WTC11 (cell line): ENCODE data around the gene STARD5.

Source experiments
- ESRRA ChIP-seq: sonication (generic); formaldehyde crosslinking; IDR thresholded peaks from 2 replicates; pipeline ENCODE4 v1.8.1; 2022; ENCODE audit warnings: mild to moderate bottlenecking, missing genetic modification reagents, borderline replicate concordance
- TF ChIP-seq, protein P1 (sequence below): fragments of 200-600 bp; IDR thresholded peaks from 2 replicates; pipeline ENCODE4 v1.8.0; 2022; ENCODE audit warnings: antibody characterized with exemption
- TF ChIP-seq, protein P2 (sequence below): sonication (generic); formaldehyde crosslinking; IDR thresholded peaks from 2 replicates; pipeline ENCODE4 v1.8.1; 2023; ENCODE audit warnings: mild to moderate bottlenecking, missing genetic modification reagents
- TF ChIP-seq, protein P3 (sequence below): sonication (generic); formaldehyde crosslinking; IDR thresholded peaks from 2 replicates; pipeline ENCODE4 v1.8.0; 2022; ENCODE audit warnings: missing genetic modification reagents

DNA sequence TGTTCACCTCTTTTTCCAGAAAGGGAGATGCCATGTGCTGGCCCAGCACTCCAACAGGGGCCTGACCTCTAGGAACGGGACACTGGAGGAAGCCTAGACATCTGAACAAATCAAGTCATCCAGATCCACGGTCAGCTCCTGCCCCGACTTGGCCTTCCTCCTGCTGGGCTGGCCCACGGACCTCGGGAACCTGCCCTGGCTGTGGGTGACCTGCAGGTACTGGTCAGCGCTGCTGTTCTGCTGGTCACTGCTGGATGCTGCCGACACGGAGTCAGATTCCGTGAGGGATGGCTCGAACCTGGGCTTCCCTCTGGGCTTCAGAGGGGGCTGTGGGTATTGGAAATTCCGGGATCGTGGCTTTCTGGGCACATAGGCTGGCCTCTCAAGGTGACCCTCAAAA is 8.4 kb upstream of the STARD5 start:
- TF ChIP-seq, protein P1, sequence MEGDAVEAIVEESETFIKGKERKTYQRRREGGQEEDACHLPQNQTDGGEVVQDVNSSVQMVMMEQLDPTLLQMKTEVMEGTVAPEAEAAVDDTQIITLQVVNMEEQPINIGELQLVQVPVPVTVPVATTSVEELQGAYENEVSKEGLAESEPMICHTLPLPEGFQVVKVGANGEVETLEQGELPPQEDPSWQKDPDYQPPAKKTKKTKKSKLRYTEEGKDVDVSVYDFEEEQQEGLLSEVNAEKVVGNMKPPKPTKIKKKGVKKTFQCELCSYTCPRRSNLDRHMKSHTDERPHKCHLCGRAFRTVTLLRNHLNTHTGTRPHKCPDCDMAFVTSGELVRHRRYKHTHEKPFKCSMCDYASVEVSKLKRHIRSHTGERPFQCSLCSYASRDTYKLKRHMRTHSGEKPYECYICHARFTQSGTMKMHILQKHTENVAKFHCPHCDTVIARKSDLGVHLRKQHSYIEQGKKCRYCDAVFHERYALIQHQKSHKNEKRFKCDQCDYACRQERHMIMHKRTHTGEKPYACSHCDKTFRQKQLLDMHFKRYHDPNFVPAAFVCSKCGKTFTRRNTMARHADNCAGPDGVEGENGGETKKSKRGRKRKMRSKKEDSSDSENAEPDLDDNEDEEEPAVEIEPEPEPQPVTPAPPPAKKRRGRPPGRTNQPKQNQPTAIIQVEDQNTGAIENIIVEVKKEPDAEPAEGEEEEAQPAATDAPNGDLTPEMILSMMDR = no peak
- TF ChIP-seq, protein P2, sequence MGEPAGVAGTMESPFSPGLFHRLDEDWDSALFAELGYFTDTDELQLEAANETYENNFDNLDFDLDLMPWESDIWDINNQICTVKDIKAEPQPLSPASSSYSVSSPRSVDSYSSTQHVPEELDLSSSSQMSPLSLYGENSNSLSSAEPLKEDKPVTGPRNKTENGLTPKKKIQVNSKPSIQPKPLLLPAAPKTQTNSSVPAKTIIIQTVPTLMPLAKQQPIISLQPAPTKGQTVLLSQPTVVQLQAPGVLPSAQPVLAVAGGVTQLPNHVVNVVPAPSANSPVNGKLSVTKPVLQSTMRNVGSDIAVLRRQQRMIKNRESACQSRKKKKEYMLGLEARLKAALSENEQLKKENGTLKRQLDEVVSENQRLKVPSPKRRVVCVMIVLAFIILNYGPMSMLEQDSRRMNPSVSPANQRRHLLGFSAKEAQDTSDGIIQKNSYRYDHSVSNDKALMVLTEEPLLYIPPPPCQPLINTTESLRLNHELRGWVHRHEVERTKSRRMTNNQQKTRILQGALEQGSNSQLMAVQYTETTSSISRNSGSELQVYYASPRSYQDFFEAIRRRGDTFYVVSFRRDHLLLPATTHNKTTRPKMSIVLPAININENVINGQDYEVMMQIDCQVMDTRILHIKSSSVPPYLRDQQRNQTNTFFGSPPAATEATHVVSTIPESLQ (CRISPR knock-in tag) = no peak
- no peak for TF ChIP-seq ESRRA (CRISPR knock-in tag)
- TF ChIP-seq, protein P3, sequence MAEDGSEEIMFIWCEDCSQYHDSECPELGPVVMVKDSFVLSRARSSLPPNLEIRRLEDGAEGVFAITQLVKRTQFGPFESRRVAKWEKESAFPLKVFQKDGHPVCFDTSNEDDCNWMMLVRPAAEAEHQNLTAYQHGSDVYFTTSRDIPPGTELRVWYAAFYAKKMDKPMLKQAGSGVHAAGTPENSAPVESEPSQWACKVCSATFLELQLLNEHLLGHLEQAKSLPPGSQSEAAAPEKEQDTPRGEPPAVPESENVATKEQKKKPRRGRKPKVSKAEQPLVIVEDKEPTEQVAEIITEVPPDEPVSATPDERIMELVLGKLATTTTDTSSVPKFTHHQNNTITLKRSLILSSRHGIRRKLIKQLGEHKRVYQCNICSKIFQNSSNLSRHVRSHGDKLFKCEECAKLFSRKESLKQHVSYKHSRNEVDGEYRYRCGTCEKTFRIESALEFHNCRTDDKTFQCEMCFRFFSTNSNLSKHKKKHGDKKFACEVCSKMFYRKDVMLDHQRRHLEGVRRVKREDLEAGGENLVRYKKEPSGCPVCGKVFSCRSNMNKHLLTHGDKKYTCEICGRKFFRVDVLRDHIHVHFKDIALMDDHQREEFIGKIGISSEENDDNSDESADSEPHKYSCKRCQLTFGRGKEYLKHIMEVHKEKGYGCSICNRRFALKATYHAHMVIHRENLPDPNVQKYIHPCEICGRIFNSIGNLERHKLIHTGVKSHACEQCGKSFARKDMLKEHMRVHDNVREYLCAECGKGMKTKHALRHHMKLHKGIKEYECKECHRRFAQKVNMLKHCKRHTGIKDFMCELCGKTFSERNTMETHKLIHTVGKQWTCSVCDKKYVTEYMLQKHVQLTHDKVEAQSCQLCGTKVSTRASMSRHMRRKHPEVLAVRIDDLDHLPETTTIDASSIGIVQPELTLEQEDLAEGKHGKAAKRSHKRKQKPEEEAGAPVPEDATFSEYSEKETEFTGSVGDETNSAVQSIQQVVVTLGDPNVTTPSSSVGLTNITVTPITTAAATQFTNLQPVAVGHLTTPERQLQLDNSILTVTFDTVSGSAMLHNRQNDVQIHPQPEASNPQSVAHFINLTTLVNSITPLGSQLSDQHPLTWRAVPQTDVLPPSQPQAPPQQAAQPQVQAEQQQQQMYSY = no peak
